ENCODE measurements around the gene ID2. TPM values are rescaled to one million over a fixed set of nuclear protein-coding genes. Genes with fewer than 3 reads are reported as not detected.
A peak's percentile ranks its signal among the peaks of the same experiment; 100 is the strongest.

Gene ID2
- total and polyA plus RNA-seq, 2 of the 13 experiments (the other 11 are each of a cell fraction or from before 2014, with no cell fraction given) = 214 to 719 TPM

DNA sequence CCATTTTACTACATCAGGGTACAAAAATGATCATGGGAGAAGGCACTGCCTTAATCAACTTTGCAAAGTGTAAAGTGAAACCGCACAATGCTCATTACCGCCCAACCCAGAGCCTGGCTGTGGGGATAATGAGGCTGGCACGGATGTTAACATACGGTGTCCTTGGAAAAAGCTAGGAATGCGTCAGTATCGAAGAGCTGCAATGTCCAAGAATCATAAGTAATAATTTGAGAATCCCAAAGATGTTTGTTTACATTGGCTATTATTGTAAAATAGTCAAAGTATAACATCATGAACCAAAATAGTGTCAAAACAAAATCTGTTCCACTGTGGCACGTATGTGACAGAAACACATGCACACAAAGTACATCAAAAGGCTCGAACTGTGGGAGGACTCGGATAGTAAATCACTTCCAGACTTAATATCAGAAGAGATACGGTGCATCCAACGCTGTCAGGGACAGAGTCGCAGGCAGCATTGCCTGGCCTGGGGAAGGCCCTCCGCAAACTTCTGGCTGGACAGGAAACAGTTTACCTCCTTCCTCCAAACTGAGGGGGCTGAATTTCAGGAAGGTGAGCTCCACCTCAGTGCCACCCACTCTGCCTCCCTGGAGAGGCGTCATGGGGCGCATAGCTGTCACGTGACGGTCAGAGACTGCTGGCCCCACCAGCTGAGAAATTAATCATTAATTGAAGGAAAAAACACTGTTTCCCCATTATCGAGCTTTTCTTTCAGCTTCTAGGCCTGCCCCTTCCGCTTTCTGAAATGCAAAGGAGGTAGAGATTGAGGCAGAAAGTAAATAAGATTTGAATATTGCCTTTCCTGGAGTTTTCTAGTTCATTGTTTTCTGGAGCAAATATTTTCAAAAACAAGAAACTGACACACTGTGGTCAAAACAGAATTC is 1.8 kb upstream of the ID2 start (continued):
- peak; percentile 76 for TF ChIP-seq ZNF547 (CRISPR knock-in tag; IDR thresholded peaks at IDR 0.05)
- TF ChIP-seq SOX6 (IDR thresholded peaks at IDR 0.05) = no peak
- peak; percentile 88 for TF ChIP-seq SOX6 (CRISPR knock-in tag; IDR thresholded peaks at IDR 0.05)
- TF ChIP-seq, protein P1, sequence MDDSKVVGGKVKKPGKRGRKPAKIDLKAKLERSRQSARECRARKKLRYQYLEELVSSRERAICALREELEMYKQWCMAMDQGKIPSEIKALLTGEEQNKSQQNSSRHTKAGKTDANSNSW (CRISPR knock-in tag; IDR thresholded peaks at IDR 0.05; ENCODE audit: borderline replicate concordance) = 0 out of 2 replicates have a peak, but pooled peaks have one; percentile 57
- peak; percentile 30; the same call in 1 of the 2 replicates for TF ChIP-seq KDM6A (CRISPR knock-in tag; IDR thresholded peaks at IDR 0.05; ENCODE audit: low read depth)
- peak; percentile 84; the same call in 1 of the 2 replicates for TF ChIP-seq ZNF292 (CRISPR knock-in tag; IDR thresholded peaks at IDR 0.05; ENCODE audit: borderline replicate concordance, low read depth)
- no peak for TF ChIP-seq NFIB (CRISPR knock-in tag; IDR thresholded peaks at IDR 0.05; ENCODE audit: borderline replicate concordance)
- TF ChIP-seq, protein P2, sequence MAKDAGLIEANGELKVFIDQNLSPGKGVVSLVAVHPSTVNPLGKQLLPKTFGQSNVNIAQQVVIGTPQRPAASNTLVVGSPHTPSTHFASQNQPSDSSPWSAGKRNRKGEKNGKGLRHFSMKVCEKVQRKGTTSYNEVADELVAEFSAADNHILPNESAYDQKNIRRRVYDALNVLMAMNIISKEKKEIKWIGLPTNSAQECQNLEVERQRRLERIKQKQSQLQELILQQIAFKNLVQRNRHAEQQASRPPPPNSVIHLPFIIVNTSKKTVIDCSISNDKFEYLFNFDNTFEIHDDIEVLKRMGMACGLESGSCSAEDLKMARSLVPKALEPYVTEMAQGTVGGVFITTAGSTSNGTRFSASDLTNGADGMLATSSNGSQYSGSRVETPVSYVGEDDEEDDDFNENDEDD (CRISPR knock-in tag; IDR thresholded peaks at IDR 0.05; ENCODE audit: borderline replicate concordance) = peak; percentile 55; the same call in 1 of the 2 replicates
- TF ChIP-seq, protein P3, sequence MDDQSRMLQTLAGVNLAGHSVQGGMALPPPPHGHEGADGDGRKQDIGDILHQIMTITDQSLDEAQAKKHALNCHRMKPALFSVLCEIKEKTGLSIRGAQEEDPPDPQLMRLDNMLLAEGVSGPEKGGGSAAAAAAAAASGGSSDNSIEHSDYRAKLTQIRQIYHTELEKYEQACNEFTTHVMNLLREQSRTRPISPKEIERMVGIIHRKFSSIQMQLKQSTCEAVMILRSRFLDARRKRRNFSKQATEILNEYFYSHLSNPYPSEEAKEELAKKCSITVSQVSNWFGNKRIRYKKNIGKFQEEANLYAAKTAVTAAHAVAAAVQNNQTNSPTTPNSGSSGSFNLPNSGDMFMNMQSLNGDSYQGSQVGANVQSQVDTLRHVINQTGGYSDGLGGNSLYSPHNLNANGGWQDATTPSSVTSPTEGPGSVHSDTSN (CRISPR knock-in tag; IDR thresholded peaks at IDR 0.05; ENCODE audit: borderline replicate concordance) = no peak
- TF ChIP-seq ZNF263 (CRISPR knock-in tag; IDR thresholded peaks at IDR 0.05) = peak; percentile 87
- TF ChIP-seq IKZF4 (CRISPR knock-in tag; IDR thresholded peaks at IDR 0.05; ENCODE audit: borderline replicate concordance, low read depth, not compliant biosample characterization) = peak; percentile 87
- TF ChIP-seq PHF8 (CRISPR knock-in tag; IDR thresholded peaks at IDR 0.05) = peak; percentile 54
- peak; percentile 87 for TF ChIP-seq SRF (IDR thresholded peaks at IDR 0.05; ENCODE audit: low read depth, low read length)
- TF ChIP-seq ZC3H4 (CRISPR knock-in tag; IDR thresholded peaks at IDR 0.05; ENCODE audit: borderline replicate concordance) = peak; percentile 95
- peak; percentile 66; the same call in 1 of the 2 replicates for TF ChIP-seq ZNF350 (CRISPR knock-in tag; IDR thresholded peaks at IDR 0.05; ENCODE audit: borderline replicate concordance, low read depth)
- TF ChIP-seq SMAD3 (CRISPR knock-in tag; IDR thresholded peaks at IDR 0.05) = peak; percentile 78; the same call in 1 of the 2 replicates
- peak; percentile 67; the same call in 1 of the 2 replicates for TF ChIP-seq ZNF782 (CRISPR knock-in tag; IDR thresholded peaks at IDR 0.05; ENCODE audit: borderline replicate concordance)
- TF ChIP-seq NFIC (IDR thresholded peaks at IDR 0.05; ENCODE audit: low read length) = peak; percentile 42; the same call in 1 of the 2 replicates
- no peak for TF ChIP-seq ZNF746 (CRISPR knock-in tag; IDR thresholded peaks at IDR 0.05)
- peak; percentile 46 for TF ChIP-seq ZNF883 (CRISPR knock-in tag; IDR thresholded peaks at IDR 0.05; ENCODE audit: not compliant biosample characterization)
- TF ChIP-seq ZNF816 (CRISPR knock-in tag; IDR thresholded peaks at IDR 0.05; ENCODE audit: borderline replicate concordance) = no peak
- TF ChIP-seq, protein P4, sequence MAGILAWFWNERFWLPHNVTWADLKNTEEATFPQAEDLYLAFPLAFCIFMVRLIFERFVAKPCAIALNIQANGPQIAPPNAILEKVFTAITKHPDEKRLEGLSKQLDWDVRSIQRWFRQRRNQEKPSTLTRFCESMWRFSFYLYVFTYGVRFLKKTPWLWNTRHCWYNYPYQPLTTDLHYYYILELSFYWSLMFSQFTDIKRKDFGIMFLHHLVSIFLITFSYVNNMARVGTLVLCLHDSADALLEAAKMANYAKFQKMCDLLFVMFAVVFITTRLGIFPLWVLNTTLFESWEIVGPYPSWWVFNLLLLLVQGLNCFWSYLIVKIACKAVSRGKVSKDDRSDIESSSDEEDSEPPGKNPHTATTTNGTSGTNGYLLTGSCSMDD (CRISPR knock-in tag; IDR thresholded peaks at IDR 0.05) = no peak
- TF ChIP-seq NCOR1 (IDR thresholded peaks at IDR 0.05; ENCODE audit: borderline replicate concordance, low read length) = peak; percentile 86; the same call in 1 of the 2 replicates
- peak; percentile 53; the same call in 1 of the 2 replicates for TF ChIP-seq KMT2B (CRISPR knock-in tag; IDR thresholded peaks at IDR 0.05)
- TF ChIP-seq, protein P5, sequence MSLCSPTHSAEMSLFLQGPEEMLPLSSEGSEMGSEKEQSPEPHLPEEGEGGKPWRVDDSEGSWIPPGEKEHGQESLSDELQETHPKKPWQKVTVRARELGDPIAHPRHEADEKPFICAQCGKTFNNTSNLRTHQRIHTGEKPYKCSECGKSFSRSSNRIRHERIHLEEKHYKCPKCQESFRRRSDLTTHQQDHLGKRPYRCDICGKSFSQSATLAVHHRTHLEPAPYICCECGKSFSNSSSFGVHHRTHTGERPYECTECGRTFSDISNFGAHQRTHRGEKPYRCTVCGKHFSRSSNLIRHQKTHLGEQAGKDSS (CRISPR knock-in tag; IDR thresholded peaks at IDR 0.05; ENCODE audit: borderline replicate concordance, low read depth) = peak; percentile 79; the same call in 1 of the 2 replicates

Data from HepG2 (cell line).